ENCODE data around the gene OSCAR.
"Not testable (repeated sequence)": the region's sequence is repeated elsewhere in the genome, so short reads cannot be mapped to it uniquely, and the experiment has no call there.

The OSCAR gene

DNA sequence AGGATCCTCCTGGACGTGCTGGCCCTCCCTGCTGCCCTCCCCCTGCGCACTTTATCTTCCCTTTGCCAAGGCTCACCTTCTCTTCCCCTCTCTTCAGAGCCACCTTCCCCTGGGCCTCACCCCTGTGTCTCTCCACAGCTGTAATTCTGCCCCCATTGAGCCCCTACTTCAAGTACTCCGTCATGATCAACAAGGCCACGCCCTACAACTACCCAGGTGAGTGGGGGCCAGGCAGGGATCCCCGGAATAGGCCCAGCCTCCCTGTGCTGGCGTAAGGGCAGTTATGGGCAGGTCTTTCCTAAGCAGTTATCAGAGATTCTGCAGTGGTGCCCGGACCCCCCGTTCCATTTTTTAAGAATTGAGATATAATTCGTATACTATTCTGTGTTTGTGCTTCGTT is 5.2 kb upstream of the OSCAR start:
- Histone ChIP-seq H3K4me3 (ENCODE audit: severe bottlenecking) (no peak overlapping the region), H3K4me1 (ENCODE audit: insufficient read depth, poor library complexity, severe bottlenecking) (no peaks in the 10 kb centered on the region), H3K27me3 (ENCODE audit: insufficient read depth, poor library complexity, severe bottlenecking) (no peaks in the 10 kb centered on the region), H3K36me3 (ENCODE audit: low read depth) (peaks cover 41% of the 10 kb centered on the region), H3K9me3 (ENCODE audit: severe bottlenecking) (no peaks in the 10 kb centered on the region), H3K27ac (ENCODE audit: poor library complexity, severe bottlenecking) (no peak overlapping the region)
- DNase-seq (ENCODE audit: low spot score): no peak
- TF ChIP-seq, protein P1, sequence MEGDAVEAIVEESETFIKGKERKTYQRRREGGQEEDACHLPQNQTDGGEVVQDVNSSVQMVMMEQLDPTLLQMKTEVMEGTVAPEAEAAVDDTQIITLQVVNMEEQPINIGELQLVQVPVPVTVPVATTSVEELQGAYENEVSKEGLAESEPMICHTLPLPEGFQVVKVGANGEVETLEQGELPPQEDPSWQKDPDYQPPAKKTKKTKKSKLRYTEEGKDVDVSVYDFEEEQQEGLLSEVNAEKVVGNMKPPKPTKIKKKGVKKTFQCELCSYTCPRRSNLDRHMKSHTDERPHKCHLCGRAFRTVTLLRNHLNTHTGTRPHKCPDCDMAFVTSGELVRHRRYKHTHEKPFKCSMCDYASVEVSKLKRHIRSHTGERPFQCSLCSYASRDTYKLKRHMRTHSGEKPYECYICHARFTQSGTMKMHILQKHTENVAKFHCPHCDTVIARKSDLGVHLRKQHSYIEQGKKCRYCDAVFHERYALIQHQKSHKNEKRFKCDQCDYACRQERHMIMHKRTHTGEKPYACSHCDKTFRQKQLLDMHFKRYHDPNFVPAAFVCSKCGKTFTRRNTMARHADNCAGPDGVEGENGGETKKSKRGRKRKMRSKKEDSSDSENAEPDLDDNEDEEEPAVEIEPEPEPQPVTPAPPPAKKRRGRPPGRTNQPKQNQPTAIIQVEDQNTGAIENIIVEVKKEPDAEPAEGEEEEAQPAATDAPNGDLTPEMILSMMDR (IDR thresholded peaks at IDR 0.05; ENCODE audit: poor library complexity, severe bottlenecking): no peak
- ATAC-seq (ENCODE audit: low read depth): no peak

DNA sequence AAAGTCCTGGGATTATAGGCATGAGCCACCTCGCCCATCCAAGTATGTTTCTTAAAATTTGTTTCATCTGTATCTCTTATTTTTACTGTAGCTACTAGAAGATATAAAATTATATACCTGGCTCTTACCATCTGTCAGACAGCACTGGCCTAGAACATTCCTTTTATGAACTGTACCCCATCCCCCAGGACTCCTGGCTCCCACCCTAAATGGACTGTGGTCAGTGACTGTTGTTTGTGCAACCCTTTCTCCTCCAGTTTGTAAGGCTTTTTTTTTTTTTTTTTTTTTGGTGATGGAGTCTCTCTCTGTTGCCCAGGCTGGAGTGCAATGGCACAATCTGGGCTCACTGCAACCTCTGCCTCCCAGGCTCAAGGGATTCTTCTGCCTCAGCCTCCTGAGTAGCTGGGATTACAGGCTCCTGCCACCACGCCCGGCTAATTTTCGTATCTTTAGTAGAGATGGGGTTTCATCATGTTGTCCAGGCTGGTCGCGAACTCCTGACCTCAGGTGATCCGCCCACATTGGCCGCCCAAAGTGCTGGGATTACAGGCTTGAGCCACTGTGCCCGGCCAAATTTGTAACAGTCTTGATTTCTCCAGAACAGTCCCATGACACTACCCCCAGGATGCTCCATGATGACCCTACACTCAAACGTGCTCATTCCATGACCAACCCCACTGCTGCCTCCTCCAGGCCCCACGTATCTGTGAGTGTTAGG is 4.6 kb upstream of the OSCAR start:
- TF ChIP-seq, protein P1 (IDR thresholded peaks at IDR 0.05; ENCODE audit: poor library complexity, severe bottlenecking): no peak
- H3K9me3 ChIP-seq (ENCODE audit: severe bottlenecking): no peaks in the 10 kb centered on the region
- no peaks in the 10 kb centered on the region for H3K27me3 ChIP-seq (ENCODE audit: insufficient read depth, poor library complexity, severe bottlenecking)
- H3K4me3 ChIP-seq (ENCODE audit: severe bottlenecking): no peak overlapping the region
- H3K4me1 ChIP-seq (ENCODE audit: insufficient read depth, poor library complexity, severe bottlenecking): no peaks in the 10 kb centered on the region
- peaks cover 40% of the 10 kb centered on the region for H3K36me3 ChIP-seq (ENCODE audit: low read depth)
- ATAC-seq (ENCODE audit: low read depth): no peak
- no peak overlapping the region for H3K27ac ChIP-seq (ENCODE audit: poor library complexity, severe bottlenecking)
- DNase-seq (ENCODE audit: low spot score): no peak

DNA sequence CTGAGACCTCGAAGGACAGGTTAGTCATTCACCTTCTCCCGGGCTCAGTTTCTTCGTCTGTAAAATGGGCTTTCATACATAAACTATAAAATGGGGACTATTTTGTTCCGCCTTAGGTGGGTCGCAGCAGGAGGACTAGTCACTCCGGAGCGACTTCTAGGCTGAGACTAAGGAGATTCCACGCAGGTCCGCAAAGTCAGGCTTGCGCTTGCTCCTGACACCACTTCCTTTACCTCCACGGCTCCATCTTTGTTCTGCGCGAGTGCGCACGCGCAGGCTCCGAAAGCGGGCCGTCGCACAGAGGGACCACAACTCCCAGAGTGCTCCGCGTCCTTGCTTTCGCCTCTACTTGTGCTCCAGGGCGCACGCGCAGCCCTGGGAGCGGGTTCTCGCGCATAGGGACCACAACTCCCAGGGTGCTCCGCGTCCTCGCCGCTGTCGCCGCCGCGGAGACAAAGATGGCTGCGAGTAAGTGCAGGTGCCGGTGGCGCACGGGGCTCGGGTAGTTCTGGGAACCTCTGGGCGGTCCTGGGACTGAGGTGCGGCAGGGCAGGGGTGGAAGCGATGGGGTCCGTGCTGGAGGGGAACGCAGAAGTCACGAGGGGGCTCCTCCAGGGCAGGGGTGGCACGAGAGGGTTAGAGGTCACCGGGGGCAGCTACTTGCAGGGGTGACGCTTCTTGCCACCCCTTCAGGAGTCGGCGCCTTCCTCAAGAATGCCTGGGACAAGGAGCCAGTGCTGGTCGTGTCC is 2.0 kb upstream of the OSCAR start, which contains the start of gene NDUFA3:
NDUFA3 (plus strand) TSS at position 435 of the 749 bp plus-strand sequence; CDS start at position 459, 24 bp downstream.
- Histone ChIP-seq H3K27ac (ENCODE audit: poor library complexity, severe bottlenecking) (no peak within 1 kb of the TSS), H3K36me3 (ENCODE audit: low read depth) (peaks cover 27% of the 10 kb centered on the region), H3K4me3 (ENCODE audit: severe bottlenecking) (peak within 1 kb of the TSS; percentile 72), H3K4me1 (ENCODE audit: insufficient read depth, poor library complexity, severe bottlenecking) (no peaks in the 10 kb centered on the region), H3K9me3 (ENCODE audit: severe bottlenecking) (no peaks in the 10 kb centered on the region), H3K27me3 (ENCODE audit: insufficient read depth, poor library complexity, severe bottlenecking) (no peaks in the 10 kb centered on the region)
- DNase-seq (ENCODE audit: low spot score) (peak; percentile 98), ATAC-seq (ENCODE audit: low read depth) (peak; percentile 98)
- TF ChIP-seq, protein P1 (IDR thresholded peaks at IDR 0.05; ENCODE audit: poor library complexity, severe bottlenecking): no peak

DNA sequence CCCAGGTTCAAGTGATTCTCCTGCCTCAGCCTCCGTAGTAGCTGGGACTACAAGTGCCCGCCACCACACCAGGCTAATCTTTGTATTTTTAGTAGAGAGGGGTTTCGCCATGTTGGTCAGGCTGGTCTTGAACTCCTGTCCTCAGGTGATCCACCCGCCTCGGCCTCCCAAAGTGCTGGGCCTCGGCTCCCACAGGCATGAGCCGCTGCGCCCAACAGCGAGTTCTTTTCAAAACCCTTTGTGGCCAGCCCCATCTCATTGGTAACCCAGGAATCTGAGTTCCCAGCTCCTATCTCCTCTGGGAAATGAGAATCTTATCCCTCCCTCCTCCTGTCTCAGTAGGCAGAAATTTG is 724 bp downstream of the OSCAR start:
- H3K4me1 ChIP-seq (ENCODE audit: insufficient read depth, poor library complexity, severe bottlenecking); H3K36me3 ChIP-seq (ENCODE audit: low read depth); H3K4me3 ChIP-seq (ENCODE audit: severe bottlenecking); H3K27me3 ChIP-seq (ENCODE audit: insufficient read depth, poor library complexity, severe bottlenecking); H3K27ac ChIP-seq (ENCODE audit: poor library complexity, severe bottlenecking); H3K9me3 ChIP-seq (ENCODE audit: severe bottlenecking); ATAC-seq (ENCODE audit: low read depth); DNase-seq (ENCODE audit: low spot score): not testable (repeated sequence)

DNA sequence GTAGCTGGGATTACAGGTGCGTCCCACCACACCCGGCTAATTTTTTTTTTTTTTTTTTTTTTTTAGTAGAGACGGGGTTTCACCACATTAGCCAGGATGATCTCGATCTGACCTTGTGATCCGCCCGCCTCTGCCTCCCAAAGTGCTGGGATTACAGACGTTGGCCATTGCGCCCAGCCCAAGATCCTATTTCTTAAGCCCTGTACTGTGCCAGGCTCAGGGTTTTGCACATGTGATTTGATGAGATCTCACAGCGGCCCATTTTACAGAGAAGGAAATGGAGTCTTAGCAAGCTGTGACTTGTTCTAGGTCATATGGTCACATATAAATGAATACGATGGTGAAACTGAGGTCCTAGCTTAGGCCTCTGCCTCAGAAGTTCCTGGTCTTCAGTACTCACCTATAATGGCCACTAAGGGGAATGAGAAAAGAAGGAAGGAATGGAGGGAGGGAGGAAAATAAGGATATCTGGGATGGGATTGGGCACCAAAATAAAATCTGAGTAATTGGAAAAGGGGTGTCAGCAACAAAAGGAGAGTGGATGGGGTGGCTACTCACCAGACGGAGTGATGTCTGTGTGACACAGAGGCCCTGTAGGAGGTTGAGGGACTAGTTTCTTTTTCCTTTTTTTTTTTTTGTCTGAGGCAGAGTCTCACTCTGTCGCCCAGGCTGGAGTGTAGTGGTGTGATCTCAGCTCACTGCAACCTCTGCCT is 1.3 kb downstream of the OSCAR start:
- H3K27ac ChIP-seq (ENCODE audit: poor library complexity, severe bottlenecking): no peak overlapping the region
- DNase-seq (ENCODE audit: low spot score) (no peak), ATAC-seq (ENCODE audit: low read depth) (no peak)
- no peaks in the 10 kb centered on the region for H3K4me1 ChIP-seq (ENCODE audit: insufficient read depth, poor library complexity, severe bottlenecking)
- peaks cover 2% of the 10 kb centered on the region; the same call in 1 of the 2 replicates for H3K36me3 ChIP-seq (ENCODE audit: low read depth)
- H3K4me3 ChIP-seq (ENCODE audit: severe bottlenecking): no peak overlapping the region
- no peaks in the 10 kb centered on the region for H3K9me3 ChIP-seq (ENCODE audit: severe bottlenecking)
- TF ChIP-seq, protein P1 (IDR thresholded peaks at IDR 0.05; ENCODE audit: poor library complexity, severe bottlenecking): no peak
- no peaks in the 10 kb centered on the region for H3K27me3 ChIP-seq (ENCODE audit: insufficient read depth, poor library complexity, severe bottlenecking)

All from RWPE2 (cell line).